C4-2B (cell line): ENCODE measurements around the gene ASB13.

Experiments used
- ZFX ChIP-seq: fragments of 450-650 bp; IDR thresholded peaks from 2 replicates; pipeline ENCODE4 v1.6.1; 2017
- TF ChIP-seq, protein P1 (sequence below): fragments of 450-650 bp; conservative IDR thresholded peaks from 2 replicates; pipeline ENCODE4 v1.5.1; 2017; ENCODE audit warnings: mild to moderate bottlenecking

DNA sequence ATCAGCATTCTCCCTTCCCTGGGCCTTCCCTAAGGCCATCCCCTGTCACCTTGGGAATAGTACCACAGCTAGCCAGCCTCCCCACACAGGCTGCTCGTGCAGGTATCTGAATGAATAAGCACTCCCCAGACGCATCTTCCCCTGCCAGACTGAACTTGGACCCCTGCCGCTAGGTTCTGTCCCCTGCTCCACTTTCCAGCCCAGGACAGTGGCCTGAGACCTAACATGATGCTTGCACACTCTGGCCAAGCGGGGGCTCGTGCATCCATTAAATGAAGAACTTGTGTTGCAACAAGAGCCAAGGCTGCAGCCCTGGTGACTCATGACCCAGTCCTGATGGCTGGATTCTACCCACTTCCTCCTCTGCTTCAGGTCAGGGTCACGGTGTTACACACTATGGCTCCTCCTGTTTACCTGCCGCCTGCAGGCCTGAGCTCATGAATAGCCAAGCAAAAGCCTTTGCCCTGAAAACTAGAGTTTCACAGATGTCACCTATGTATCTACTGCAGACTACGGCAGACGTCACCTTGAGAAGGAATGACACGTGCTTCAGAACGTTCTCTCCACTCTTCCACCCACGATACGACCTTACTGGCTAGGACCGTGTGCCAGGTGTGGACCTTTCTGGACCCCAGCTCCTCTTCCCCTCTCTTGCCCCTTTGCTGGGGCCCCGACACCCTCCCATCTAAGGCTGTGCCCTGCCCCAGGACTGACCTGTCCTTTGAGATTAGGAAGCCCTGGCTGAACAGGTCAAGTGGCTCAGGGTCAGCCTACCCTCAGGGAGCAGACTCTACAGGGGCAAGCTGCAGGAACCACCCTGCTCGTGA, 6.5 kb downstream of the ASB13 start:
- TF ChIP-seq, protein P1, sequence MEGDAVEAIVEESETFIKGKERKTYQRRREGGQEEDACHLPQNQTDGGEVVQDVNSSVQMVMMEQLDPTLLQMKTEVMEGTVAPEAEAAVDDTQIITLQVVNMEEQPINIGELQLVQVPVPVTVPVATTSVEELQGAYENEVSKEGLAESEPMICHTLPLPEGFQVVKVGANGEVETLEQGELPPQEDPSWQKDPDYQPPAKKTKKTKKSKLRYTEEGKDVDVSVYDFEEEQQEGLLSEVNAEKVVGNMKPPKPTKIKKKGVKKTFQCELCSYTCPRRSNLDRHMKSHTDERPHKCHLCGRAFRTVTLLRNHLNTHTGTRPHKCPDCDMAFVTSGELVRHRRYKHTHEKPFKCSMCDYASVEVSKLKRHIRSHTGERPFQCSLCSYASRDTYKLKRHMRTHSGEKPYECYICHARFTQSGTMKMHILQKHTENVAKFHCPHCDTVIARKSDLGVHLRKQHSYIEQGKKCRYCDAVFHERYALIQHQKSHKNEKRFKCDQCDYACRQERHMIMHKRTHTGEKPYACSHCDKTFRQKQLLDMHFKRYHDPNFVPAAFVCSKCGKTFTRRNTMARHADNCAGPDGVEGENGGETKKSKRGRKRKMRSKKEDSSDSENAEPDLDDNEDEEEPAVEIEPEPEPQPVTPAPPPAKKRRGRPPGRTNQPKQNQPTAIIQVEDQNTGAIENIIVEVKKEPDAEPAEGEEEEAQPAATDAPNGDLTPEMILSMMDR = no peak
- no peak for TF ChIP-seq ZFX
